HCT116 (cell line): ENCODE measurements around the gene FBXO21.

Experiments
- CTCF ChIP-seq, 3 experiments: fragments of 200-600 bp in 1 of 3; sonication (generic) in 1 of 3; IDR thresholded peaks in 2 of 3; conservative IDR thresholded peaks in 1 of 3; 2 replicates each; pipeline ENCODE4 v1.5.1; 2012 to 2017; ENCODE audit warnings: low read depth in 2 of 3, low read length in 2 of 3, antibody characterized with exemption in 1 of 3, borderline replicate concordance in 1 of 3, control low read depth in 1 of 3, mild to moderate bottlenecking in 1 of 3, mixed read lengths in 1 of 3, mixed run types in 1 of 3, moderate library complexity in 1 of 3; ENCODE audit not compliant: insufficient read depth in 1 of 3
- EZH2 ChIP-seq: fragments of 200-600 bp; sonication (generic); IDR thresholded peaks from 2 replicates; pipeline ENCODE4 v1.6.1; 2017; ENCODE audit warnings: antibody characterized with exemption, mixed run types
- EZH2phosphoT487 ChIP-seq: fragments of 200-600 bp; IDR thresholded peaks from 2 replicates; pipeline ENCODE4 v1.6.1; 2018; ENCODE audit warnings: antibody characterized with exemption, borderline replicate concordance
- FOSL1 ChIP-seq: IDR thresholded peaks from 2 replicates; pipeline ENCODE4 v1.6.1; 2012; ENCODE audit warnings: low read depth
- POLR2A ChIP-seq: IDR thresholded peaks from 2 replicates; pipeline ENCODE4 v1.7.0; 2011; ENCODE audit warnings: borderline replicate concordance; ENCODE audit not compliant: insufficient read depth, insufficient read length; ENCODE audit errors: extremely low read depth
- POLR2AphosphoS5 ChIP-seq: IDR thresholded peaks from 2 replicates; pipeline ENCODE4 v1.6.1; 2011; ENCODE audit warnings: mild to moderate bottlenecking, low read depth, low read length, moderate library complexity
- SIN3A ChIP-seq: IDR thresholded peaks from 2 replicates; pipeline ENCODE4 v1.6.1; 2012; ENCODE audit warnings: low read depth
- SRF ChIP-seq: IDR thresholded peaks from 2 replicates; pipeline ENCODE4 v1.6.1; 2012; ENCODE audit warnings: low read depth
- TCF7L2 ChIP-seq: IDR thresholded peaks from 2 replicates; pipeline ENCODE4 v1.7.0; 2011; ENCODE audit warnings: borderline replicate concordance, inconsistent platforms; ENCODE audit not compliant: insufficient read depth, insufficient read length; ENCODE audit errors: extremely low read depth
- YY1 ChIP-seq: IDR thresholded peaks from 2 replicates; pipeline ENCODE4 v1.6.1; 2011; ENCODE audit warnings: low read length, low read depth, moderate library complexity, mild to moderate bottlenecking; ENCODE audit not compliant: insufficient replicate concordance; ENCODE audit errors: extremely low read depth

GRCh38 chr12:117093918-117094630 lies 96.2 kb downstream of the FBXO21 start:
- TF ChIP-seq CTCF (IDR thresholded peaks at IDR 0.05 in 2 of 3, conservative IDR thresholded peaks at IDR 0.05 in 1 of 3; ENCODE audit: borderline replicate concordance in 1 of 3, insufficient read depth in 1 of 3, low read depth in 2 of 3, low read length in 2 of 3) (no peak), SIN3A (no peak), EZH2phosphoT487 (no peak), EZH2 (no peak), POLR2A (no peak), YY1 (no peak), POLR2AphosphoS5 (no peak), FOSL1 (no peak), TCF7L2 (no peak), SRF (no peak)
